Neural progenitor cell (in vitro differentiated cells): Measurements from ENCODE around the gene HSD11B1.

ENCODE experiments used
- EZH2phosphoT487 ChIP-seq: fragments of 200-600 bp; sonication (generic); IDR thresholded peaks from 2 replicates; pipeline ENCODE4 v1.6.1; 2017; ENCODE audit warnings: antibody characterized with exemption
- TF ChIP-seq, protein P1 (sequence below): fragments of 200-600 bp; sonication (generic); IDR thresholded peaks from 2 replicates; pipeline ENCODE4 v1.5.1; 2017; ENCODE audit warnings: antibody characterized with exemption, mild to moderate bottlenecking

DNA sequence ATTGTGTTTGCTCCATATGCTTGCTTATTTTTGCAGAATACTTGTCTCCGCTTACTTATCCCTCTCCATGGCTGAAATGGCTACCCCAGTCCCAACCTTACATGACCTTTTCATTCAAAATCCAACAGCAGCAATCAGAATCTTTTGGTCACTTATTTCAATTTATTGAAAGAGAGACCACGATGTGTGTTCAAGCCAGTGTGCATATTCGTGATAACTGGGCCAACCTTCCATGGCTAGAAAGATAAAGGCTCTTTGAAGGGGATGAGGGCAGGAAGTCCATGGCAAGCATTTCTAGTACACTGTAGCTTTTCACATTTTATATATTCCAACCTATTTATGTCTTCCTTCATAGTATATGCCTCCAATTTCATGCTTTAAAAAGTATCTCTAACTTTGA, 23.1 kb downstream of the HSD11B1 start:
- TF ChIP-seq, protein P1, sequence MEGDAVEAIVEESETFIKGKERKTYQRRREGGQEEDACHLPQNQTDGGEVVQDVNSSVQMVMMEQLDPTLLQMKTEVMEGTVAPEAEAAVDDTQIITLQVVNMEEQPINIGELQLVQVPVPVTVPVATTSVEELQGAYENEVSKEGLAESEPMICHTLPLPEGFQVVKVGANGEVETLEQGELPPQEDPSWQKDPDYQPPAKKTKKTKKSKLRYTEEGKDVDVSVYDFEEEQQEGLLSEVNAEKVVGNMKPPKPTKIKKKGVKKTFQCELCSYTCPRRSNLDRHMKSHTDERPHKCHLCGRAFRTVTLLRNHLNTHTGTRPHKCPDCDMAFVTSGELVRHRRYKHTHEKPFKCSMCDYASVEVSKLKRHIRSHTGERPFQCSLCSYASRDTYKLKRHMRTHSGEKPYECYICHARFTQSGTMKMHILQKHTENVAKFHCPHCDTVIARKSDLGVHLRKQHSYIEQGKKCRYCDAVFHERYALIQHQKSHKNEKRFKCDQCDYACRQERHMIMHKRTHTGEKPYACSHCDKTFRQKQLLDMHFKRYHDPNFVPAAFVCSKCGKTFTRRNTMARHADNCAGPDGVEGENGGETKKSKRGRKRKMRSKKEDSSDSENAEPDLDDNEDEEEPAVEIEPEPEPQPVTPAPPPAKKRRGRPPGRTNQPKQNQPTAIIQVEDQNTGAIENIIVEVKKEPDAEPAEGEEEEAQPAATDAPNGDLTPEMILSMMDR, result no peak
- no peak for TF ChIP-seq EZH2phosphoT487
